C4-2B (cell line): ENCODE measurements around the gene GALNT10.

Experiments
- CTCF ChIP-seq: fragments of 450-650 bp; conservative IDR thresholded peaks from 2 replicates; pipeline ENCODE4 v1.5.1; 2017; ENCODE audit warnings: mild to moderate bottlenecking
- ZFX ChIP-seq: fragments of 450-650 bp; IDR thresholded peaks from 2 replicates; pipeline ENCODE4 v1.6.1; 2017

GRCh38 chr5:154331232-154331631 lies 140.7 kb downstream of the GALNT10 start:
- no peak for TF ChIP-seq CTCF
- no peak for TF ChIP-seq ZFX
